Thoracic aorta (tissue), 2 donors: ENCODE data around the gene FMN2. TPM values are rescaled to one million over a fixed set of nuclear protein-coding genes. Genes with fewer than 3 reads are reported as not detected.

Source experiments
- ATAC-seq: fragments of 150-250 bp; one replicate; pipeline ENCODE4 v1.8.0; 2017; ENCODE audit warnings: low read depth; ENCODE audit not compliant: insufficient number of reproducible peaks, low FRiP score
- DNase-seq: peaks from one replicate; pipeline ENCODE4 v3.0.0-alpha.2; 2020; ENCODE audit warnings: low spot score
- H3K27ac ChIP-seq, 2 donors: fragments of 200-600 bp; sonication (generic); 1 replicate in 1 of 2; 2 replicates in 1 of 2; pipeline ENCODE4 v1.5.1; 2016; ENCODE audit warnings: mild to moderate bottlenecking in 2 of 2, moderate library complexity in 2 of 2
- H3K27me3 ChIP-seq: fragments of 200-600 bp; sonication (generic); replicated peaks from 2 replicates; pipeline ENCODE4 v1.6.0; 2016; ENCODE audit warnings: mild to moderate bottlenecking; ENCODE audit not compliant: insufficient read depth
- H3K36me3 ChIP-seq: fragments of 200-600 bp; sonication (generic); one replicate; pipeline ENCODE4 v1.5.1; 2016
- H3K4me1 ChIP-seq, 2 donors: fragments of 200-600 bp; sonication (generic); 1 replicate in 1 of 2; 2 replicates in 1 of 2; pipeline versions ENCODE4 v1.5.1 to v1.6.0; 2016; ENCODE audit warnings: low read depth in 2 of 2, mild to moderate bottlenecking in 1 of 2; ENCODE audit not compliant: control insufficient read depth in 1 of 2
- H3K4me3 ChIP-seq: fragments of 200-600 bp; sonication (generic); 2 replicates; pipeline ENCODE4 v1.5.1; 2016; ENCODE audit warnings: mild to moderate bottlenecking
- H3K9me3 ChIP-seq: fragments of 200-600 bp; sonication (generic); 2 replicates; pipeline ENCODE4 v1.5.1; 2016
- total RNA-seq, 2 donors: library from RNA; depleted of rRNA; stranded (reverse); fragments of >200 nt; gene quantifications; one replicate each; pipeline versions ENCODE4 v1.1.0 to v1.2.3, GENCODE V29; 2016
- TF ChIP-seq, protein P1 (sequence below): fragments of 200-600 bp; sonication (generic); IDR thresholded peaks from one replicate; pipeline ENCODE4 v1.5.1; 2019; ENCODE audit warnings: antibody characterized with exemption

FMN2 gene
- total RNA-seq, 2 donors from 2014 or later, result 0.14 to 0.71 TPM

- Histone ChIP-seq H3K4me3 (no peak overlapping the region), H3K4me1 (no peaks in the 10 kb centered on the region), H3K27ac (no peak overlapping the region), H3K36me3 (no peaks in the 10 kb centered on the region), H3K9me3 (no peaks in the 10 kb centered on the region), H3K27me3 (no peaks in the 10 kb centered on the region)
- no peak for ATAC-seq
- DNase-seq, result no peak
- TF ChIP-seq, protein P1, sequence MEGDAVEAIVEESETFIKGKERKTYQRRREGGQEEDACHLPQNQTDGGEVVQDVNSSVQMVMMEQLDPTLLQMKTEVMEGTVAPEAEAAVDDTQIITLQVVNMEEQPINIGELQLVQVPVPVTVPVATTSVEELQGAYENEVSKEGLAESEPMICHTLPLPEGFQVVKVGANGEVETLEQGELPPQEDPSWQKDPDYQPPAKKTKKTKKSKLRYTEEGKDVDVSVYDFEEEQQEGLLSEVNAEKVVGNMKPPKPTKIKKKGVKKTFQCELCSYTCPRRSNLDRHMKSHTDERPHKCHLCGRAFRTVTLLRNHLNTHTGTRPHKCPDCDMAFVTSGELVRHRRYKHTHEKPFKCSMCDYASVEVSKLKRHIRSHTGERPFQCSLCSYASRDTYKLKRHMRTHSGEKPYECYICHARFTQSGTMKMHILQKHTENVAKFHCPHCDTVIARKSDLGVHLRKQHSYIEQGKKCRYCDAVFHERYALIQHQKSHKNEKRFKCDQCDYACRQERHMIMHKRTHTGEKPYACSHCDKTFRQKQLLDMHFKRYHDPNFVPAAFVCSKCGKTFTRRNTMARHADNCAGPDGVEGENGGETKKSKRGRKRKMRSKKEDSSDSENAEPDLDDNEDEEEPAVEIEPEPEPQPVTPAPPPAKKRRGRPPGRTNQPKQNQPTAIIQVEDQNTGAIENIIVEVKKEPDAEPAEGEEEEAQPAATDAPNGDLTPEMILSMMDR, result no peak
Measured at GRCh38 chr1:240134113-240134512, 42.4 kb downstream of the FMN2 start.

DNA sequence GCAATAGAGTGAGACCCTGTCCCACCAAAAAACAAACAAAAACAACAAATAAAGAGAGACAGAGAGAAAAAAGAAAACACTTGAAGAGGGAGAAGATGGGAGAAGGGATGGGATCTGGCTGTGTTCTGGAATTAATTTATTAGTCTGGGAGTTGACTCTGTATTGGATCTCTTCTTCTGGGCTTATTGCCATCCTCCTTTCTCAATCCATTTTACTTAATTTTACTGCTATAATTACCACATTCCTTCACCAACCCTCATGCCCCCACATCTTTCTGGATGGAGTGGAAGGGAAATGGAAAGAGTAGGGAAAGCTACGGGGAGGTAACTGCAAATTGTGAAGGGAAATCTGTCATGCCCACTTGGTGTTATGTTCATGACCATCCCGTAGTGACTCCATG lies 42.9 kb downstream of the FMN2 start:
- H3K9me3 ChIP-seq, result no peaks in the 10 kb centered on the region
- no peaks in the 10 kb centered on the region for H3K27me3 ChIP-seq
- ATAC-seq (no peak), DNase-seq (no peak)
- TF ChIP-seq, protein P1, result no peak
- H3K36me3 ChIP-seq, result no peaks in the 10 kb centered on the region
- H3K27ac ChIP-seq, result no peak overlapping the region
- no peaks in the 10 kb centered on the region for H3K4me1 ChIP-seq
- no peak overlapping the region for H3K4me3 ChIP-seq

DNA sequence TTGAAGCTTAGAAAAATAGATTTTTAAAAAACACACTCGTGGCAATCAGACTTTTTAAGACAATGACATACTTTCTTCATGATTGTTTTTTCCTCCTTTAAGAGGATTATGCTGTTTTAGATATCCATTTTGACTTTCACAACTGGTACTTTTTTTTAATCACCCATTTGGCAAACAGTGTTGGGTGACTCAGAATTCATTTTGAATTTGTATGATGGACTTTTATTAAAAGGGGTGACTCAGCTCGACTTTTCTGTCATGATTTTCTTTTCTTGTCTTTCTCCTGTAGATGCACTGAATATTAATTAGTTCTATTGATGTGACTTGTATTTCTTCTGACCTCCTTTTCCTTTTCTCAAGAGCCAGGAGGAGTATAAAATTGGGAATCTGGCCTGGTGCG lies 44.7 kb downstream of the FMN2 start:
- TF ChIP-seq, protein P1, result no peak
- Histone ChIP-seq H3K4me3 (no peak overlapping the region), H3K4me1 (no peaks in the 10 kb centered on the region), H3K36me3 (no peaks in the 10 kb centered on the region), H3K27me3 (no peaks in the 10 kb centered on the region), H3K27ac (no peak overlapping the region), H3K9me3 (no peaks in the 10 kb centered on the region)
- DNase-seq, result no peak
- ATAC-seq, result no peak

GRCh38 chr1:240138867-240139266 lies 47.2 kb downstream of the FMN2 start:
- H3K9me3 ChIP-seq, result no peaks in the 10 kb centered on the region
- no peaks in the 10 kb centered on the region for H3K4me1 ChIP-seq
- H3K36me3 ChIP-seq, result no peaks in the 10 kb centered on the region
- DNase-seq (no peak), ATAC-seq (no peak)
- H3K27me3 ChIP-seq, result no peaks in the 10 kb centered on the region
- H3K27ac ChIP-seq, result no peak overlapping the region
- H3K4me3 ChIP-seq, result no peak overlapping the region
- TF ChIP-seq, protein P1, result no peak

GRCh38 chr1:240139511-240139910 lies 47.8 kb downstream of the FMN2 start:
- no peak overlapping the region for H3K27ac ChIP-seq
- ATAC-seq, result no peak
- no peaks in the 10 kb centered on the region for H3K4me1 ChIP-seq
- no peaks in the 10 kb centered on the region for H3K9me3 ChIP-seq
- TF ChIP-seq, protein P1, result no peak
- no peaks in the 10 kb centered on the region for H3K27me3 ChIP-seq
- H3K36me3 ChIP-seq, result no peaks in the 10 kb centered on the region
- no peak overlapping the region for H3K4me3 ChIP-seq
- DNase-seq, result no peak
